GM18520 (cell line): ENCODE measurements around the gene FAM177B.
"Not testable (repeated sequence)": the region's sequence is repeated elsewhere in the genome, so short reads cannot be mapped to it uniquely, and the experiment has no call there.

Experiments used
- ATAC-seq: cut with Tn5 transposase; IDR thresholded peaks from one replicate; pipeline ENCODE4 v1.9.1; 2021; ENCODE audit not compliant: unreplicated experiment

FAM177B gene

GRCh38 chr1:222739929-222740328, 2.9 kb downstream of the FAM177B start:
- ATAC-seq: no peak

- ATAC-seq: not testable (repeated sequence)
These were observed 4.8 kb downstream of the FAM177B start for GRCh38 chr1:222741630-222742457.

- no peak for ATAC-seq
These were observed 12.9 kb downstream of the FAM177B start for GRCh38 chr1:222749927-222750326.

GRCh38 chr1:222750651-222751050, 13.6 kb downstream of the FAM177B start:
- ATAC-seq: peak; percentile 46

- ATAC-seq: no peak
These were observed 14.3 kb downstream of the FAM177B start for GRCh38 chr1:222751255-222751654.

GRCh38 chr1:222754366-222755139, 17.6 kb downstream of the FAM177B start:
- no peak for ATAC-seq

- ATAC-seq: no peak
These were observed 20.8 kb downstream of the FAM177B start for GRCh38 chr1:222757646-222758268.

GRCh38 chr1:222759451-222760035, 22.5 kb downstream of the FAM177B start:
- ATAC-seq: no peak

- no peak for ATAC-seq
These were observed 24.1 kb downstream of the FAM177B start for GRCh38 chr1:222761083-222761482.

- ATAC-seq: not testable (repeated sequence)
These were observed 25.2 kb downstream of the FAM177B start for GRCh38 chr1:222762178-222762577.

- no peak for ATAC-seq
These were observed 30.2 kb downstream of the FAM177B start for GRCh38 chr1:222767152-222767571.

GRCh38 chr1:222768592-222768991, 31.6 kb downstream of the FAM177B start:
- no peak for ATAC-seq

GRCh38 chr1:222769181-222769580, 32.2 kb downstream of the FAM177B start:
- ATAC-seq: no peak

- no peak for ATAC-seq
These were observed 33.1 kb downstream of the FAM177B start for GRCh38 chr1:222769971-222770620.

GRCh38 chr1:222772996-222773379, 36.0 kb downstream of the FAM177B start:
- ATAC-seq: no peak

GRCh38 chr1:222777463-222777862, 40.5 kb downstream of the FAM177B start:
- ATAC-seq: no peak

- ATAC-seq: no peak
These were observed 41.0 kb downstream of the FAM177B start for GRCh38 chr1:222777977-222778376.

- no peak for ATAC-seq
These were observed 44.2 kb downstream of the FAM177B start for GRCh38 chr1:222781251-222781650.

GRCh38 chr1:222783051-222783450, 46.0 kb downstream of the FAM177B start:
- ATAC-seq: no peak

- ATAC-seq: no peak
These were observed 47.4 kb downstream of the FAM177B start for GRCh38 chr1:222784371-222784770.

GRCh38 chr1:222784916-222785315, 47.9 kb downstream of the FAM177B start:
- ATAC-seq: no peak
